Measurements from ENCODE around the gene CACNA1C.
A peak's percentile ranks its signal among the peaks of the same experiment; 100 is the strongest.

Gene CACNA1C

GRCh38 chr12:2198542-2198941, 145.8 kb downstream of the CACNA1C start:
- no peak for DNase-seq (ENCODE audit: low read depth in 2 of 2)

- DNase-seq (ENCODE audit: low read depth in 2 of 2) = no peak
Observed at GRCh38 chr12:2205996-2206395, 153.2 kb downstream of the CACNA1C start.

- no peak for DNase-seq (ENCODE audit: low read depth in 2 of 2)
Observed at GRCh38 chr12:2208837-2209635, 156.2 kb downstream of the CACNA1C start.

GRCh38 chr12:2211119-2211518, 158.3 kb downstream of the CACNA1C start:
- no peak for DNase-seq (ENCODE audit: low read depth in 2 of 2)

- no peak for DNase-seq (ENCODE audit: low read depth in 2 of 2)
Observed at GRCh38 chr12:2212537-2212936, 159.8 kb downstream of the CACNA1C start.

GRCh38 chr12:2212971-2213869, 160.4 kb downstream of the CACNA1C start:
- peak in 1 of 2 experiments; percentile 19 for DNase-seq (ENCODE audit: low read depth in 2 of 2)

- DNase-seq (ENCODE audit: low read depth in 2 of 2) = no peak
Observed at GRCh38 chr12:2214411-2214810, 161.6 kb downstream of the CACNA1C start.

- peak; percentile 25 to 33 for DNase-seq (ENCODE audit: low read depth in 2 of 2)
Observed at GRCh38 chr12:2215709-2216560, 163.1 kb downstream of the CACNA1C start.

GRCh38 chr12:2218706-2219105, 165.9 kb downstream of the CACNA1C start:
- DNase-seq (ENCODE audit: low read depth in 2 of 2) = no peak

- no peak for DNase-seq (ENCODE audit: low read depth in 2 of 2)
Observed at GRCh38 chr12:2221030-2221621, 168.3 kb downstream of the CACNA1C start.

GRCh38 chr12:2222691-2223090, 169.9 kb downstream of the CACNA1C start:
- DNase-seq (ENCODE audit: low read depth in 2 of 2) = no peak

- no peak for DNase-seq (ENCODE audit: low read depth in 2 of 2)
Observed at GRCh38 chr12:2224961-2225360, 172.2 kb downstream of the CACNA1C start.

- peak; percentile 72 to 73 for DNase-seq (ENCODE audit: low read depth in 2 of 2)
Observed at GRCh38 chr12:2225696-2226095, 172.9 kb downstream of the CACNA1C start.

- no peak for DNase-seq (ENCODE audit: low read depth in 2 of 2)
Observed at GRCh38 chr12:2226641-2227040, 173.9 kb downstream of the CACNA1C start.

GRCh38 chr12:2227360-2227759, 174.6 kb downstream of the CACNA1C start:
- DNase-seq (ENCODE audit: low read depth in 2 of 2) = no peak

GRCh38 chr12:2228535-2228934, 175.7 kb downstream of the CACNA1C start:
- DNase-seq (ENCODE audit: low read depth in 2 of 2) = no peak

- no peak for DNase-seq (ENCODE audit: low read depth in 2 of 2)
Observed at GRCh38 chr12:2229661-2230539, 177.1 kb downstream of the CACNA1C start.

- no peak for DNase-seq (ENCODE audit: low read depth in 2 of 2)
Observed at GRCh38 chr12:2231011-2231595, 178.3 kb downstream of the CACNA1C start.

- DNase-seq (ENCODE audit: low read depth in 2 of 2) = no peak
Observed at GRCh38 chr12:2231956-2232355, 179.2 kb downstream of the CACNA1C start.

- DNase-seq (ENCODE audit: low read depth in 2 of 2) = no peak
Observed at GRCh38 chr12:2233034-2233433, 180.2 kb downstream of the CACNA1C start.
